Measurements from ENCODE around the gene GLI3. TPM values are rescaled to one million over a fixed set of nuclear protein-coding genes. Genes with fewer than 3 reads are reported as not detected.

Gene GLI3
- total and polyA plus RNA-seq, 2 of the 4 experiments (the other 2 are of a cell fraction): 1.3 to 3.9 TPM

- Histone ChIP-seq H3K36me3 (ENCODE audit: control insufficient read depth, insufficient read depth, low read length) (peaks cover 1% of the 10 kb centered on the region; the same call in 1 of the 2 replicates), H2AK9ac (replicated peaks; ENCODE audit: low read depth, low read length, poor library complexity) (no peak overlapping the region), H4K5ac (ENCODE audit: low read depth, low read length) (no peak overlapping the region), H3K27ac (ENCODE audit: insufficient read depth, low read length) (no peak overlapping the region), H2BK120ac (ENCODE audit: low read depth, low read length) (no peak overlapping the region), H3K27me3 (ENCODE audit: control insufficient read depth, insufficient read depth, low read length) (no peaks in the 10 kb centered on the region), H3K18ac (ENCODE audit: low read depth, low read length) (no peak overlapping the region), H3K14ac (replicated peaks; ENCODE audit: low read depth, low read length) (no peak overlapping the region), H2BK20ac (ENCODE audit: low read depth, low read length) (no peak overlapping the region), H3K4me1 (ENCODE audit: control insufficient read depth, insufficient read depth, low read length) (no peaks in the 10 kb centered on the region), H4K91ac (ENCODE audit: insufficient read depth, low read depth, low read length) (no peak overlapping the region), H3K4me3 (ENCODE audit: insufficient read depth, low read depth, low read length) (no peak overlapping the region), H2AFZ (replicated peaks; ENCODE audit: low read length, poor library complexity) (no peak overlapping the region), H2BK15ac (ENCODE audit: low read depth, low read length) (no peak overlapping the region), H4K20me1 (ENCODE audit: insufficient read depth, low read length) (no peaks in the 10 kb centered on the region), H3K9me1 (ENCODE audit: insufficient read depth, low read length) (no peaks in the 10 kb centered on the region), H2BK5ac (ENCODE audit: low read depth, low read length, poor library complexity, severe bottlenecking) (no peak overlapping the region), H4K8ac (ENCODE audit: low read depth in 2 of 2, low read length in 2 of 2) (no peak overlapping the region), H3K56ac (ENCODE audit: extremely low read depth, insufficient read depth, low read length) (no peak overlapping the region), H2AK5ac (ENCODE audit: low read depth, low read length) (no peak overlapping the region), H3K23ac (ENCODE audit: low read depth, low read length) (no peak overlapping the region), H3K79me1 (ENCODE audit: low read depth in 1 of 2, low read length in 2 of 2) (no peaks in the 10 kb centered on the region; a peak in 2 of 4 replicates), H3K4ac (ENCODE audit: low read depth, low read length) (no peak overlapping the region), H3K9ac (ENCODE audit: low read depth, low read length) (no peak overlapping the region), H3K4me2 (ENCODE audit: low read depth, low read length) (no peak overlapping the region), H3K9me3 (ENCODE audit: control insufficient read depth, insufficient read depth, low read length) (no peaks in the 10 kb centered on the region)
- whole genome bisulfite sequencing, 2 experiments (ENCODE audit: extremely low coverage in 2 of 2, insufficient read length in 1 of 2): no CpG with 5 or more reads among the region's 2 CpGs
- ATAC-seq (ENCODE audit: low read depth): no peak
- intact Hi-C loops (cut with micrococcal nuclease): no loop called here
- BruUV-seq (replicated peaks): no TSS peak
- in situ Hi-C loops (cut with MboI; ENCODE audit: low sequenced_read_pairs): no loop called here
- ChIA-PET CTCF (no interaction called here), POLR2A (ENCODE audit: unreplicated experiment) (no interaction called here)
- no peak for DNase-seq
- dilution Hi-C loops (cut with HindIII; ENCODE audit: low sequenced_read_pairs, unreplicated experiment): no loop called here
- no peak for TF ChIP-seq POLR2A (IDR thresholded peaks at IDR 0.05; ENCODE audit: low read depth, low read length)
- no peak for TF ChIP-seq CHD1 (IDR thresholded peaks at IDR 0.05; ENCODE audit: low read depth, low read length)
- no peak for TF ChIP-seq RFX5 (IDR thresholded peaks at IDR 0.05; ENCODE audit: low read depth, low read length)
- no peak for TF ChIP-seq NFE2L2 (IDR thresholded peaks at IDR 0.05; ENCODE audit: low read depth, low read length)
- TF ChIP-seq, protein P1, sequence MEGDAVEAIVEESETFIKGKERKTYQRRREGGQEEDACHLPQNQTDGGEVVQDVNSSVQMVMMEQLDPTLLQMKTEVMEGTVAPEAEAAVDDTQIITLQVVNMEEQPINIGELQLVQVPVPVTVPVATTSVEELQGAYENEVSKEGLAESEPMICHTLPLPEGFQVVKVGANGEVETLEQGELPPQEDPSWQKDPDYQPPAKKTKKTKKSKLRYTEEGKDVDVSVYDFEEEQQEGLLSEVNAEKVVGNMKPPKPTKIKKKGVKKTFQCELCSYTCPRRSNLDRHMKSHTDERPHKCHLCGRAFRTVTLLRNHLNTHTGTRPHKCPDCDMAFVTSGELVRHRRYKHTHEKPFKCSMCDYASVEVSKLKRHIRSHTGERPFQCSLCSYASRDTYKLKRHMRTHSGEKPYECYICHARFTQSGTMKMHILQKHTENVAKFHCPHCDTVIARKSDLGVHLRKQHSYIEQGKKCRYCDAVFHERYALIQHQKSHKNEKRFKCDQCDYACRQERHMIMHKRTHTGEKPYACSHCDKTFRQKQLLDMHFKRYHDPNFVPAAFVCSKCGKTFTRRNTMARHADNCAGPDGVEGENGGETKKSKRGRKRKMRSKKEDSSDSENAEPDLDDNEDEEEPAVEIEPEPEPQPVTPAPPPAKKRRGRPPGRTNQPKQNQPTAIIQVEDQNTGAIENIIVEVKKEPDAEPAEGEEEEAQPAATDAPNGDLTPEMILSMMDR (conservative IDR thresholded peaks at IDR 0.05; ENCODE audit: low read depth, low read length): no peak
- no peak for TF ChIP-seq SMC3 (IDR thresholded peaks at IDR 0.05; ENCODE audit: low read depth, low read length)
- TF ChIP-seq, protein P2, sequence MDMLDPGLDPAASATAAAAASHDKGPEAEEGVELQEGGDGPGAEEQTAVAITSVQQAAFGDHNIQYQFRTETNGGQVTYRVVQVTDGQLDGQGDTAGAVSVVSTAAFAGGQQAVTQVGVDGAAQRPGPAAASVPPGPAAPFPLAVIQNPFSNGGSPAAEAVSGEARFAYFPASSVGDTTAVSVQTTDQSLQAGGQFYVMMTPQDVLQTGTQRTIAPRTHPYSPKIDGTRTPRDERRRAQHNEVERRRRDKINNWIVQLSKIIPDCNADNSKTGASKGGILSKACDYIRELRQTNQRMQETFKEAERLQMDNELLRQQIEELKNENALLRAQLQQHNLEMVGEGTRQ (IDR thresholded peaks at IDR 0.05; ENCODE audit: low read depth, low read length): no peak
- no peak for TF ChIP-seq FOS (IDR thresholded peaks at IDR 0.05; ENCODE audit: low read depth, low read length)
- no peak for TF ChIP-seq MAZ (IDR thresholded peaks at IDR 0.05; ENCODE audit: borderline replicate concordance, low read depth, low read length)
- no peak for TF ChIP-seq ELK1 (IDR thresholded peaks at IDR 0.05; ENCODE audit: borderline replicate concordance, low read depth, low read length)
- TF ChIP-seq CEBPB (IDR thresholded peaks at IDR 0.05; ENCODE audit: low read depth, low read length): no peak
- no peak for TF ChIP-seq MXI1 (IDR thresholded peaks at IDR 0.05; ENCODE audit: borderline replicate concordance, low read depth, low read length)
- TF ChIP-seq BHLHE40 (IDR thresholded peaks at IDR 0.05; ENCODE audit: low read depth, low read length): no peak
- TF ChIP-seq RAD21 (IDR thresholded peaks at IDR 0.05; ENCODE audit: low read length): no peak
- no peak for TF ChIP-seq MAFK (IDR thresholded peaks at IDR 0.05; ENCODE audit: low read depth, low read length)
- no peak for TF ChIP-seq RCOR1 (IDR thresholded peaks at IDR 0.05; ENCODE audit: insufficient replicate concordance, low read length)
Measured at GRCh38 chr7:42115795-42116194, 121.2 kb downstream of the GLI3 start.

All from IMR-90 (cell line).